ENCODE data around the gene MYL3. TPM values are rescaled to one million over a fixed set of nuclear protein-coding genes. Genes with fewer than 3 reads are reported as not detected.
A peak's percentile ranks its signal among the peaks of the same experiment; 100 is the strongest.

MYL3 gene
- total RNA-seq, 1 experiment from 2014 or later = not detected

DNA sequence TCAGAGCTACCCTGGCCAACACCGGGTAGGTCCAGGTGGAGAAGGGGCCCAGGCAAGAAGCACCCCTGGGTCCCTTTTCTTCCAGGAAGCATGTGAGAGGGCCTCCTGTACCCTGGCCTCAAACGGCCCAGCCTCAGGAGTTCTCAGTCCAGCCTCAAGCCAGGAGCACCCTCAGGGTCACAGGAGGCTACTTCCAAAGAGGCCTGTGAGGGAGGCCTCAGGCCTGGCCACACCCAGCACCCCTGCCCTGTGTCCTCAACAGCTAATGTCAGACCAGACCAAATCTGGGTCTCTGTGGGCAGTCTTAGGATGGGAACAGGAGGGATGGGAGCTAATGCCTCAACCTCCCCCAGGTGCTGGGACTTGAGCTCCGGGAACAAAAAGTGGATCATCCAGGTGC is 37.8 kb upstream of the MYL3 start:
- in situ Hi-C loops (cut with HindIII; ENCODE audit: low pct_unique_long_range_greater_than_20kb, low sequenced_read_pairs) = no loop called here

DNA sequence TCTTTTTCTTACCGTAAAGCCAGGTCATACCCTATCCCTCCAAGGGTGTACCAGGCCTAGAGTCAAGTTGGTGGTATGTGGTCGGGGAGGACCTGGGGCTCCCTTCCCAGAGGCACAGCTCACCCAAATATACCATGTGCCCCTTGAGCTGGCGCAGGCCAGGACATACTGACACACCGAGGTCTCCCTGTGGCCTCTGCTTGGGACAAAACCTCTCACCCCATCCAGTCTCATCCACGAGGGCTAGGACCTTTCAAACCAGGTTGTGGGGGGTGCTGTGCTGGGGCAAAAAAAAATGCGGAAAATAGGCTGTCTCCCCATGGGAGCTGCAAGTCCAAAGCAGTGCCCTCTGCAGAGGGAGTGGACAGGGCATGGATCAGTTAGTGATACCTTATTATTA is 37.1 kb upstream of the MYL3 start:
- DNase-seq (ENCODE audit: low read depth) = no peak
- in situ Hi-C loops (cut with HindIII; ENCODE audit: low pct_unique_long_range_greater_than_20kb, low sequenced_read_pairs) = no loop called here

More for the DNA sequence above, 37.8 kb upstream of the MYL3 start:
- no peak for DNase-seq (ENCODE audit: low read depth)

DNA sequence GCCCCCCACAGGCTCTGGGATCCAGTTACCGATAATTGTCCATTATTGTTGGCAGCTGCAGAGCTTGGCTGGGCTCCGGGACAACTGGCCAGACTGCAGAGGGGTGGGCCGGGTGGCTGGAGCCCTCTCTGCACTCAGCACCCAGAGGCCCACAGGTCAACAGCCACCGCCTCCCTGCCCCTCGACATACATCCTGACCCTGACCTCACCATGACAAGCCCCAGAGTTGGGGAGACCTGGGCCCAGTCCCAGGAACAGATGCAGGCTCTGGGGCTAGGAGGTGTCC is 36.7 kb upstream of the MYL3 start:
- DNase-seq (ENCODE audit: low read depth) = no peak
- in situ Hi-C loops (cut with HindIII; ENCODE audit: low pct_unique_long_range_greater_than_20kb, low sequenced_read_pairs) = no loop called here

DNA sequence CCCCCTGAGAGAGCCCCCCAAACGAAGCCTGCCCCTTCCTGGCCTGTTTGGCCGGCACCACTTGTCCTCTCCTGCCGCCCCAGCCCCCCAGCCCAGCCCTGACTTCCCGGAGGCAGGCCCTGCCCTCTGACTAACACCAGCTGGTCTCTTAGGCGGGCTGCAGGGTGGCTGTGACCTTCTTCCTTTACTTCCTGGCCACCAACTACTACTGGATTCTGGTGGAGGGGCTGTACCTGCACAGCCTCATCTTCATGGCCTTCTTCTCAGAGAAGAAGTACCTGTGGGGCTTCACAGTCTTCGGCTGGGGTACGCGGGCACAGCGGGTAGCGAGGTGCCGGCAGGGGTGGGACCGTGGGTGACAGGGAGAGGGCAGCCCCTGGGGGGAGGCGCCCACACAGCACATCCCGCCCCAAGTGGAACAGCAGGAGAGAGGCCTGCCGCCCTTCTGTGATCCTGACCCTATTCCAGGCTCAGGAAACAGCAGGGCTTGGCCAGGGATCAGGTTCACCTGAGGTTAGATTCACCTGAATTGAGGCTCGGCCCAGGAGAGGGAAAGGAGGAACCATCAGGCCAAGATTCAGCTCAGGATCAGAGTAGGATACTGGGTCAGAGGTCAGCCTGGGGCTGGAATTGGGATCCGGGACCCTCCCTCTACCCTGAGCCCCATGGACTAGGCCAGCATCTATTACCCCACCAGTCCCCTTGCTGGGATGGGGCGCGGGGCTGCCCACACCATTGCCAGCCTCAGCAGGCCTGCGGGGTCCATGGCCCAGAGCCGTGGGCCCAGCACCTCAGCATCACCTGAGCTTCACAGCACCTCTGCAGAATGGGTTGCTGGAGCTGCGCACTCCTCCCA is 36.1 kb upstream of the MYL3 start:
- DNase-seq (ENCODE audit: low read depth) = no peak
- in situ Hi-C loops (cut with HindIII; ENCODE audit: low pct_unique_long_range_greater_than_20kb, low sequenced_read_pairs) = no loop called here

DNA sequence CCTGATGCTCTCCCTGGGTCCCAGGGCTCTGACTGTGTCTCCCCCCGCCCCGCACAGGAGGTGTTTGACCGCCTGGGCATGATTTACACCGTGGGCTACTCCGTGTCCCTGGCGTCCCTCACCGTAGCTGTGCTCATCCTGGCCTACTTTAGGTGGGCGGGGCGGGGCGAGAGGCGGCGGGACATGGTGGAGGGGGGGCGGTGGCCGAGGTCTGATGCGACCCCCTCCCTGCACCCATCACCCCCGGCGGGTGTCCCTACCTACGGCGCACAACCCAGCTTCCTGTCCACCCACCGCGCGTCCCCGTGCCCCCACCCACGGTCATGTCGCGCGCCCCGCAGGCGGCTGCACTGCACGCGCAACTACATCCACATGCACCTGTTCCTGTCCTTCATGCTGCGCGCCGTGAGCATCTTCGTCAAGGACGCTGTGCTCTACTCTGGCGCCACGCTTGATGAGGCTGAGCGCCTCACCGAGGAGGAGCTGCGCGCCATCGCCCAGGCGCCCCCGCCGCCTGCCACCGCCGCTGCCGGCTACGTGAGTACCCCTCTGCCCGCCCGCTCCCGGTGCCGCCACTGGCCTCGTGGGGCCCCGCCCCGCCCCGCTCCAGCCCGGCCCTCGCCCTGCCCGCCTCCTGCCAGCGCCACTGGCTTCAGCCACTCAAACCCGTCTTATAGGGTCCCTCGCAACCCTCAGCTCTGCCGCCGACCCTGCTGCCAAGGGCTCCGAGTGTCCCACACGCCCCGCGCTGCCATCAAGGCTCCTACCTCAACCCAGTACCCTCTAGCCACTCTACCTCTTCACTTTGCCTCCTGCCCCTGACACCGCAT is 35.3 kb upstream of the MYL3 start:
- DNase-seq (ENCODE audit: low read depth) = no peak
- in situ Hi-C loops (cut with HindIII; ENCODE audit: low pct_unique_long_range_greater_than_20kb, low sequenced_read_pairs) = no loop called here

DNA sequence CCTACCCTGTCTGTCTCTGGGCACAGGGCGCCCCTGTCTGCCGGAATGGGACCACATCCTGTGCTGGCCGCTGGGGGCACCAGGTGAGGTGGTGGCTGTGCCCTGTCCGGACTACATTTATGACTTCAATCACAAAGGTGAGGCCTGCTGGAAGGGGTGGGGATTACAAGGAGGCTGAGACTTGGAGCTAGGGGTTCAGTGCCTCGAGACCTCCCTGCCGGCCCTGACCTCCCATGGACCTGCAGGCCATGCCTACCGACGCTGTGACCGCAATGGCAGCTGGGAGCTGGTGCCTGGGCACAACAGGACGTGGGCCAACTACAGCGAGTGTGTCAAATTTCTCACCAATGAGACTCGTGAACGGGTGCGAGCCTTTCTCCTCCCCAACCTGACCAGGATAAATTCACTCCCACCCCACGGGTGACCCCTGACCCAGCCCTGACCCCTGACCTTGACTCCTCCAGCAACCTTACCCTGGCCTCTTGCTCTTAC is 34.6 kb upstream of the MYL3 start:
- no peak for DNase-seq (ENCODE audit: low read depth)
- in situ Hi-C loops (cut with HindIII; ENCODE audit: low pct_unique_long_range_greater_than_20kb, low sequenced_read_pairs) = no loop called here

DNA sequence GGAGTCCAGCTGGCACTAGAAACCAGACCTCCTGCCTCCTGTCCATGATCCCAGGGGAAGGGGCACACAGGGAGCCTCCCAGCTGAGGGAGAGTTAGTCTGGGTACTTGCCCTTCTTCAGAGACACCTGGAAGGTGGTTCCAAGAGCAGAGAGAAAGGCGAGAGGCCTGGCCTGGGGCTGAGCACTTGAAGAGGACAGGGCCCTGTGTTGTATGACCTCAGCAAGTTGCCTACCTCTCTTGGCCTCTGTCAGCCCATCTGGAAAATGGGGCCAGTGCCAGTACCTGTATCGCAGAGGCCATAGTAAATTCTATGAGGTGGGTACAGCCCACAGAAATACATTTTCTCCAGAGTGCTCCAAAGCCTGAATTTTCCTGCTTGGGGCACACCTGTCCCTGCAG is 33.8 kb upstream of the MYL3 start:
- in situ Hi-C loops (cut with HindIII; ENCODE audit: low pct_unique_long_range_greater_than_20kb, low sequenced_read_pairs) = no loop called here

DNA sequence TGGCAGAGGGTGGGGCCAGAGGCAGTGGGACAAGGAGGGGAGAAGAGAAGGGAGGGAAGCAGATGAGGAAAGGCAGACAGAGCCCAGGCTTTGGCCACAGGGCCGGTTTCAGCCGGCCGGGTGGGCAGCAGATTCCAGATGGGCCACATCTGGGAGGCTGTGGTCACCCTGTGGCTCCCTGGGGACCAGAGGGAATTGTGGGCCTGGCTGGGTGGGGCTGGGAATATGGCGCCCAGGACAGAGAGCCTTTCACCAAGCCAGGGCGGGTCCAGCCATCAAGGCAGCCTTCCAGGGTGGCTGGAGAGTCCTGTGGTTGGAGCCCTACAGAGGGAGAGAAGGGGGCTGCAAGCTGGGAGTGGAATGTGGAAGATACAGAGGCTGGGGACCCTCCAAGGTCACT is 33.1 kb upstream of the MYL3 start:
- in situ Hi-C loops (cut with HindIII; ENCODE audit: low pct_unique_long_range_greater_than_20kb, low sequenced_read_pairs) = no loop called here
- no peak for DNase-seq (ENCODE audit: low read depth)

More for the DNA sequence above, 33.8 kb upstream of the MYL3 start:
- DNase-seq (ENCODE audit: low read depth) = no peak

DNA sequence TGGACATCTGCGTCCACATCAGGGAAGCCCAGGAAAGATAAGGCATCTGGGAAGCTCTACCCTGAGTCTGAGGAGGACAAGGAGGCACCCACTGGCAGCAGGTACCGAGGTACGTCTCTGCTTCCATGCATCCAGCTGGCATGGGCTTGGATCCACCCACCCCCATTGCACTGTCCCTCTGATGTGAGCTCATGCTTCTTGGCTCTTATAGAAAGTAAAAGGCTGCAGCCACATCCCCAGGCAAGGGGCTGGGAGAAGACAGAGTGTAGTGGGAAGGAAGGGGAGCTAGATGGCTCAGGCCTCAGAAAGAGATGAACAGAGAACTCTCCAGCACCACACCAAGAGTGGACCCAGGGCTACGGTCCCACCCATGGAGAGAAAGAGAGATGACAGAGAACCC is 32.5 kb upstream of the MYL3 start:
- in situ Hi-C loops (cut with HindIII; ENCODE audit: low pct_unique_long_range_greater_than_20kb, low sequenced_read_pairs) = no loop called here

DNA sequence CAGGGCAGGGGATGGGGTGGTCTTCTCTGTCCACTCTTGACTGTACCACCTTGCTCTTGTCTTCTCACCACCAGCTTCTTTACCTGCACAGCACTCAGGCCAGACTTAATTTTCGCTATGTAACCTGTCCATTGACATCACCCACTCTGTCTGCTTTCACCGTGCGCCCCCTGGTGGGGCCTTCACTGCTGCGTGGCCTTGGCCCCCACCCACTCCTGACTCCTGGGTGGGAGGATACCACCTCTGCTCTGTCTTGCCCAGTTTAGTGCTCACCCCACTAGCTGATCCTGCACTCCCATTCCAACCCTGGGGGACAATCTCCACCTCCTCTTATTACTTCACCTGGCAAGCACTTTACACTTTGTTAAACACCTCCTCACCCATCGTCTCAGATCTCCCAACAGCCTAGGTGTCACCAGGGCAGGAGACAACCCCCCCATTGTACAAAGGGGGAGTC is 32.0 kb upstream of the MYL3 start:
- in situ Hi-C loops (cut with HindIII; ENCODE audit: low pct_unique_long_range_greater_than_20kb, low sequenced_read_pairs) = no loop called here
- peak; percentile 34 for DNase-seq (ENCODE audit: low read depth)

More for the DNA sequence above, 32.5 kb upstream of the MYL3 start:
- DNase-seq (ENCODE audit: low read depth) = no peak

DNA sequence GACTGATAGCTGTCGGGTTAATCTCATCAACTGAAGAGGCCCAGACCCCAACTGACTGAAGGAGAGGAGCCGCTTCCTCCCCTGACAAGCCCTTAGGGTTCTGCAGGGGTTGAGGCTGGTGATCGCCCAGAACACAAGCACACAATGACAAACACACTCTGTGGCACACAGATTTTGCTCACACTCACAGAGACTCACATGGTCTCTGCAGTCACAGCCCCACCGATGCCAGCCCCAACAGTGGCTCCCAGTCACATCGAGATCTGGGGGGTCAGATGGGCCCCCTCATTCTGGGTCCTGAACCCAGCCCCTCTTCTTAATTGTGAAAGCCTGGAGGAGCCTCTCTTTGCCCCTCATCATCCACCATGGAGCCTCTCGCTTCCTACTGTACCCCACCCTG is 31.0 kb upstream of the MYL3 start:
- in situ Hi-C loops (cut with HindIII; ENCODE audit: low pct_unique_long_range_greater_than_20kb, low sequenced_read_pairs) = no loop called here
- no peak for DNase-seq (ENCODE audit: low read depth)

DNA sequence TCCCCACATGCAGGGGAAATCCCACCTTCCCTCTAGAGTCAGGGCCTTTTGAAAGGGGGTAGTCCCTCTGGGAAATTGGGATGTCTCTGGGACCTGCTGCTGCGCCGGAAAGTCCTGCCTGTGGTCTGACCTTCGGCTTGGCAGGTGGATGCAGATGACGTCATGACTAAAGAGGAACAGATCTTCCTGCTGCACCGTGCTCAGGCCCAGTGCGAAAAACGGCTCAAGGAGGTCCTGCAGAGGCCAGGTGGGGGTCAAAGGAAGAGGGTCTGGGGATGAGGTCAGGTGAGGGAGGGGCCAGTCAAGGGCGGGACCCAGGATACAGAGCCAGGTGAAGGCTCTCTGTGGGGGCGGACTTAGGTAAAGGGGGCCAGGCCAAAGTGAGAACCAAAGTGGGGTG is 30.5 kb upstream of the MYL3 start:
- no peak for DNase-seq (ENCODE audit: low read depth)
- in situ Hi-C loops (cut with HindIII; ENCODE audit: low pct_unique_long_range_greater_than_20kb, low sequenced_read_pairs) = no loop called here

DNA sequence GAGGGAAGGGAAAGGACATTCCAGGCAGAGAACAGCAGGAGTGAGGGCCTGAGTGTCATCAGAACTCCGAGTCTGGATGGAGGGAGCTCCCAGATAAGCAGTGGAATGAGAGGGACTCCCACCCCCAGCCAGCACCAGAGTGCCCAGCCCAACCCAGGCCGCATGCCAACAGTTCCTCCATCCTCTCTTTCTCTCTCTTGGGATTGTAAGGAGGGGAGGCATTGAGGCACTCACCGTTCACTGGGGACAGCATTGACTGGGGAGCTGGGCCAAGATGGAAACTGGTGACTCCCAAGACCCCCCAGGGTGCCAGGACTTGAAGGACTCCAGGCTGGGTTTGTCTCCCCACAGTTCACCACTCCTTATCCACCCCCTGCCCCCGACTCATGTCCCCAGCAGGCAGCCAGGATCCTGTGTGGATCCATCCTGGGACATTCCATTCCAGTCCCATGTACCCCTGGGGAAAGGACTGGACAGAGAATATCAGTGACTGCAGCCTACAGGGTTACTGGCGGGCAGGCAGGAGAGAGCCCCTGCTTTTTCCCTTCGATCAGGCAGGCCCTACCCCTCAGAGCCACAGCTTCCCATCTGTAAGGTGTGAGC is 30.0 kb upstream of the MYL3 start:
- DNase-seq (ENCODE audit: low read depth) = no peak
- in situ Hi-C loops (cut with HindIII; ENCODE audit: low pct_unique_long_range_greater_than_20kb, low sequenced_read_pairs) = no loop called here

DNA sequence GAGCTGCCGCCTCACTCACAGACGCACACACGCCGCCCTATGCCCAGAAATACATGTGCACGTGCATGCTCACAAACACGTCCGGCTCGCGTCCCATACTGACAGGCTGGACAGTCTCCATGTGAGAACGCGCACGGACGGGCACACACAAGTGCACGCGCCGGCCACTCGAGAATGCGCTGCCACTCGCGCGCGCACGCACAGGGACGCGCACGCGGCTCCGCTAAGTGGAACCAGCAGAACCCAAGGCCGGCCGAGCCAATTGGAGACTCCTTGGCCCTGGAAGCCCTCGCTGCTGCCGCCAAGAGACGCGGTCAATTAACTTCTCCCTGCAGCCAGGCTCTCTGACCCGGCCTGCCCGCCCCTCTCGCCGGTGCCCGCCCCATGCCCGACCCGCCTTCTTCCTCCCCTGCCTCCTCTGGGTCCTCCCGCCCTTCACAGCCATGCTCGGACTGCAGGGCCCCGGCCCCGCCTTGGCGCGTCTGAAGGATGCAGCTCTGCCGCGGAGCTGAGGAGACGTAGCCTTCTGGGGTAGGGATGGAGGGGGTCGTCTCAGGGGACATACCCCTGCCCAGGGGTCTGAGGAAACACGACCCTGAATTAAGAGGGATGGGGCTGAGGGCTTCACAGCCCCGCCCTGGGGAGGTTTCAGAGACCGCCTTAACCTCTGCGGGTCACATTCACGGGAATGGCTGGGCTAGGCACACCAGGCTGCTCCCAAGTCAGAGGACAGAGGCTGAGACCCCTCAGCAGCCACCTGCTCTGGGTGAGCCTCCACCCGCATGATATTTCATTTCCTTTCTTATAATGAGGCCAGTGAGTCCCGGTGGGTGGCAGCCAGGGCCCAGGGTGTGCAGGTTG is 29.3 kb upstream of the MYL3 start:
- DNase-seq (ENCODE audit: low read depth) = peak; percentile 89
- in situ Hi-C loops (cut with HindIII; ENCODE audit: low pct_unique_long_range_greater_than_20kb, low sequenced_read_pairs) = no loop called here

DNA sequence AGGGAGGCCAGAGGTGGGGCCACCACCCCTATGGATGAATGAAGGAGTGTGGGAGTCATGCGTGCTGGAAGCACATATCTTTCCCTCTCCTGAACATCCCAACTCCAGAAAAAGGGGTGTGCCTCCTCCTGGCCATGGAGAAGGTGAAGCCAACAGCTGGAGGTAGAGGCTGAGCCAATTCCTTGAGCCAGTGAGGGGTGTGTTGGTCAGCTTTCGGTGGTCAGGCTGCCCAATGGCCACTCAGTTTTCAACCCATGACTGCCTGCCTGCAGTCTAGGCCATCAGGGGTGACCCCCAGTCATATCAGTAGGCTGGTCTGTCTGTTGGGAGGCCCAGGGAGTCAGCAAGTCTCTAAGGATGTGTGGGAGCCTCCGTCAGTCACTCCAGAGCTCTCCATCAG is 27.9 kb upstream of the MYL3 start:
- in situ Hi-C loops (cut with HindIII; ENCODE audit: low pct_unique_long_range_greater_than_20kb, low sequenced_read_pairs) = no loop called here

DNA sequence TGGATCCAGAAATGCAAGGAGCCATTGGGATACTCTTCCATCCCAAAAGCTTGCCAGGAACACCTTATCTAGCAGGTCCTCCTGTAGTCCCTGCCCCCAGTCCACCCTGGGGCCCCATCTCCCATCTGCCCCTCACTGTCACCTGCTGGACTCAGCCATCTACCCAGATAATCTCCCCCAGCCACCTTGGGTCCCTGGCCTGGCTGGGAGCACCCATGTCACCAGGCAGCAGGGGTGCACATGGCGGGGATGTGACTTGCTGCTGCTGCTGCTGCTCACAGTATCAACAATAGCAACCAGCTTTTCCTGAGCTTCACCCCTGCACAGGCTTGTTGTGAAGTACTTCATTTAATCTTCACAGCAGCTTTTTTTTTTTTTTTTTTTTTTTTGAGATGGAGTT is 26.9 kb upstream of the MYL3 start:
- in situ Hi-C loops (cut with HindIII; ENCODE audit: low pct_unique_long_range_greater_than_20kb, low sequenced_read_pairs) = no loop called here
- no peak for DNase-seq (ENCODE audit: low read depth)

More for the DNA sequence above, 27.9 kb upstream of the MYL3 start:
- DNase-seq (ENCODE audit: low read depth) = no peak

DNA sequence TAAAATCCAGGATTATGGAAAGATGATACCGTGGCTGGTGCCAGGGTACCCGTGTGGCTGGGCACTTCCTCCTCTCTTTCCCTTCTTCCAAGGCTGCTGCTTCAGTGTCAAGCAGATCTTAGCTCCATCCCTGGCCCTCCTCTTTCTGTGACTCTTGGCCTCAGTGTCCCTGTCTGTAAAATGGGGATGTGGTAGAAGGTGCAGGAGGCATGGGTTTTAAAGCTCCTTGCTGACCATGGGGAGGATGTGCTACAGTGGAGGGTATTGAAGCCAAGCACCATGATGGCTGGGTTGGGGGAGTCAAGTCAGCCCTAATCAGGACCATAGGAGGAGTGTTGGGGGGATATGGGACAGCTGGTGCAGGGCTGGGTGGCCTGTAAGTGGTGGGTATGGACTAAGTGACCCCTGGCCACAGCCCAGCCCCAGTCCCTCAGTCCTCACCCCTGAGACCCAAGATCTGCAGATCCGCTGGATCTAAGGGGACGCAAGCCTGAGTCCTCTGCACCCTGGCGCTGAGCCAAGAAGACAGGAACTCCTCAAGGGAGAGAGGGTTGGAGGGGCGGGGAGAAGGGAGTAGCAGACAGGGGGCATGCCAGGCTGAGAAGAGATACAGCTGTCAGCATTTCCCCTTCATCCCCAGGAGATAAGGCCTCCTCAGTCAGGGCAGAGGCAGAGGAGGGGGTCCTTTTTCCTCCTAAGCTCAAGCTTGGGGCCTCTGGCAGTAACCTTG is 26.3 kb upstream of the MYL3 start:
- in situ Hi-C loops (cut with HindIII; ENCODE audit: low pct_unique_long_range_greater_than_20kb, low sequenced_read_pairs) = no loop called here
- no peak for DNase-seq (ENCODE audit: low read depth)

DNA sequence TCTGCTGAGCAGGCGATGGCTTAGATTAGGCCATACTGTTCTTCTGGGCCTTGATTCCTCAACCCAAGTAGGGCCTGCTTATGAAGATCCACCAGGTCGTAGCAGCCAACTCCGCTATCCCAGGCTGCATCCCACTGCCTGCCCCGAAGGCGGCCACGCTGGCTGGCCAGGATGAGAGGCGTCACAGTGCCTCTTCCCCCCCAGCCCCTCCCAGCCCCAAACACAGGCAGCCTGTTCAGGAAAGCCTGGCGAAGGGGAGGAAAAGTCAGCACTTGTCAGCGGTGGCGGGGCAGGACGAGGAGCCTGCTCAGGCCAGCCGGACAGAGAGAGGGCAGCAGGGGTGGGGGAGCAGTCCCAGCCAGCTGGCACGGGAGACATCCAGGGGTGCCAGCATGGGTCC is 25.5 kb upstream of the MYL3 start:
- no peak for DNase-seq (ENCODE audit: low read depth)
- in situ Hi-C loops (cut with HindIII; ENCODE audit: low pct_unique_long_range_greater_than_20kb, low sequenced_read_pairs) = no loop called here
